SK-N-MC (cell line): ENCODE results near the gene ZNF365.
"Not testable (repeated sequence)": the region's sequence is repeated elsewhere in the genome, so short reads cannot be mapped to it uniquely, and the experiment has no call there.

Source experiments
- DNase-seq: peaks from one replicate; pipeline ENCODE4 v3.0.0-alpha.2; 2011; ENCODE audit warnings: low read depth, low spot score
- H3K27ac ChIP-seq: fragments of 200-600 bp; sonication (generic); 2 replicates; pipeline ENCODE4 v1.5.1; 2016; ENCODE audit warnings: mixed run types
- H3K36me3 ChIP-seq: fragments of 200-600 bp; sonication (generic); 2 replicates; pipeline ENCODE4 v1.6.1; 2017; ENCODE audit warnings: antibody characterized with exemption, low read length, mixed read lengths; ENCODE audit not compliant: insufficient read depth
- H3K4me3 ChIP-seq: fragments of 200-600 bp; sonication (generic); 2 replicates; pipeline ENCODE4 v1.5.1; 2016
- H3K9ac ChIP-seq: fragments of 200-600 bp; sonication (generic); 2 replicates; pipeline ENCODE4 v1.8.0; 2017; ENCODE audit warnings: mixed run types, mixed read lengths; ENCODE audit not compliant: insufficient read length
- H3K9me3 ChIP-seq: fragments of 200-600 bp; sonication (generic); 2 replicates; pipeline ENCODE4 v1.6.1; 2017; ENCODE audit warnings: low read depth, mild to moderate bottlenecking, antibody characterized with exemption, low read length, moderate library complexity, mixed read lengths
- EZH2 ChIP-seq: fragments of 200-600 bp; sonication (generic); IDR thresholded peaks from one replicate; pipeline ENCODE4 v1.6.1; 2017; ENCODE audit warnings: antibody characterized with exemption
- FOXP2 ChIP-seq: optimal IDR thresholded peaks from 2 replicates; pipeline ENCODE3; 2011; ENCODE audit warnings: mild to moderate bottlenecking, moderate library complexity; ENCODE audit not compliant: insufficient read depth; ENCODE audit errors: extremely low read length, control extremely low read depth
- POLR2AphosphoS5 ChIP-seq: IDR thresholded peaks from 2 replicates; pipeline ENCODE4 v1.6.1; 2012; ENCODE audit warnings: mild to moderate bottlenecking, low read depth, low read length, borderline replicate concordance

Gene ZNF365

GRCh38 chr10:62336404-62336803, 37.8 kb upstream of the ZNF365 start:
- Histone ChIP-seq H3K36me3 (no peaks in the 10 kb centered on the region), H3K9ac (no peak overlapping the region), H3K4me3 (no peak overlapping the region), H3K27ac (no peak overlapping the region), H3K9me3 (no peaks in the 10 kb centered on the region)
- DNase-seq = no peak
- TF ChIP-seq EZH2 (no peak), POLR2AphosphoS5 (no peak), FOXP2 (no peak)

DNA sequence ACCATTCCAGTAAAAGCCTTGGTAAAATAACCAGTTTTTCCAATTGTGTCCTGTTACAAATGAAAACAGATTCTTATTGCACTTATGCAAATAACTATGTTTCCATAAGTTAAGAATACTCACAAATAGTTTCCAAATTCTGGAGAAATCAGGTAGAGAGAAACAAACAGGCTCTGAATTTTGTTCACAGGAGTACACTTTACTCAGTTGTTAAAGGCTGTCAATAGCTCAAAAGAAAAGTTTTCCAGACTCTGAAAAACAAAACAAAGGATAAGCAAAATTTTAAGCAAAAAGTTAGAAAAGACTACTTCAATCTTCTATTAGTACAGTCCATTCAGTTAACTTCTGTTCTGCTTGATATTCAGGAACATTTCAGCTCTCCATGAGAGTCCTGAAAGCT, 32.8 kb upstream of the ZNF365 start:
- TF ChIP-seq POLR2AphosphoS5 (no peak), EZH2 (no peak), FOXP2 (no peak)
- Histone ChIP-seq H3K27ac (no peak overlapping the region), H3K36me3 (no peaks in the 10 kb centered on the region), H3K9me3 (no peaks in the 10 kb centered on the region), H3K4me3 (no peak overlapping the region), H3K9ac (no peak overlapping the region)
- DNase-seq = no peak

GRCh38 chr10:62343000-62343399, 31.2 kb upstream of the ZNF365 start:
- no peaks in the 10 kb centered on the region for H3K9me3 ChIP-seq
- TF ChIP-seq FOXP2 = no peak
- TF ChIP-seq EZH2 = no peak
- no peak for TF ChIP-seq POLR2AphosphoS5
- H3K4me3 ChIP-seq = no peak overlapping the region
- no peak overlapping the region for H3K9ac ChIP-seq
- H3K36me3 ChIP-seq = no peaks in the 10 kb centered on the region
- H3K27ac ChIP-seq = no peak overlapping the region
- no peak for DNase-seq

GRCh38 chr10:62348029-62348428, 26.1 kb upstream of the ZNF365 start:
- DNase-seq = no peak
- Histone ChIP-seq H3K9ac (no peak overlapping the region), H3K36me3 (no peaks in the 10 kb centered on the region), H3K9me3 (no peaks in the 10 kb centered on the region), H3K27ac (no peak overlapping the region), H3K4me3 (no peak overlapping the region)
- TF ChIP-seq POLR2AphosphoS5 (no peak), FOXP2 (no peak), EZH2 (no peak)

DNA sequence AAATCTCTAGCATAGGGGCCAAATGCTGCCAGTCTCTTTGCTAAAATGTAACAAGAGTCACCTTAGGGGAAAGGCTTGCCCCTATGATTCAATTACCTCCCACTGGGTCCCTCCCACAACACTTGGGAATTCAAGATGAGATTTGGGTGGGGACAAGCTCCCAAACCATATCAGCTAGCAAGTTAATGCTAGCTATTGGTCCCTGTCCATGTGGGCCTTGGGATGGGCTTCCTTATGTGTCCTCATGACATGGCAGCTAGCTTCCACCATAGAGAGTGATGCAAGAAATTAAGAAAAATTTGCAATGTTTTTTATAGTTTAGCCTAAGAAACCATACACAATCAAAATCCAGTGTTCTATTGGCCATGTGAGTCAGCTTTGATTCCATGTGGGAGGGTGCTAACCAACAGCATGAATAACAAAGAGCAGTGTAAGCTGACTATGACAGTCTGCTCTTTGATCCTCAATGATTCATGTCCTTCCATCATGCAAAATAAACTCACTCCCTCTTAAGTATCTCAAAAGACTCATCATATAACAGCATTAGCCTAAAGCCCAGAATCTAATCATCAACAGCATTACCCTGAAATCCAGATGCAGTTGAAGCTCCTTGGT, 21.7 kb upstream of the ZNF365 start:
- no peak for DNase-seq
- Histone ChIP-seq H3K9me3 (no peaks in the 10 kb centered on the region), H3K36me3 (no peaks in the 10 kb centered on the region), H3K27ac (no peak overlapping the region), H3K9ac (no peak overlapping the region), H3K4me3 (no peak overlapping the region)
- TF ChIP-seq EZH2 = no peak

DNA sequence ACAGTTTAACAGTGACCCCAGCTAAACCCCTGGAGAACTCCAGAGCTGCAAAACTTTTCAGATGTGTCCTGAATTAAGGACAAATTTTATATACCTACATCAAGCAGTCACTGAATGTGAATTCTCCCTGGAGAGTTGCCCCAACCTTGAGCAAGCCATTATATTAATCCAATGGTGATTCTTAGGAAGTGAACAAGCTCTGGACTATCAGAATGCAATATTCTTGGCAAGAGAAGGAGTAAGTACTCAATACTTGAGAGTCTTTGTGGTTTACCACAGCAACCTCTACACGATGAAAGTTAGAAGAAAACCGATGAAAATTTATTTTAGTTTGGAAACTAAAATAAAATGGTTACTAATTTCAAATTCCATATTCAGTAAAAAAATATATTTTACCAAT, 19.3 kb upstream of the ZNF365 start:
- no peak overlapping the region for H3K9ac ChIP-seq
- H3K36me3 ChIP-seq = no peaks in the 10 kb centered on the region
- TF ChIP-seq EZH2 (no peak), POLR2AphosphoS5 (no peak), FOXP2 (no peak)
- H3K9me3 ChIP-seq = no peaks in the 10 kb centered on the region
- no peak overlapping the region for H3K27ac ChIP-seq
- H3K4me3 ChIP-seq = no peak overlapping the region
- no peak for DNase-seq

- no peak overlapping the region for H3K27ac ChIP-seq
- no peaks in the 10 kb centered on the region for H3K36me3 ChIP-seq
- no peak for DNase-seq
- H3K4me3 ChIP-seq = no peak overlapping the region
- no peak for TF ChIP-seq FOXP2
- TF ChIP-seq POLR2AphosphoS5 = no peak
- no peak for TF ChIP-seq EZH2
- H3K9me3 ChIP-seq = no peaks in the 10 kb centered on the region
- no peak overlapping the region for H3K9ac ChIP-seq
Measured at GRCh38 chr10:62356447-62356846, 17.7 kb upstream of the ZNF365 start.

DNA sequence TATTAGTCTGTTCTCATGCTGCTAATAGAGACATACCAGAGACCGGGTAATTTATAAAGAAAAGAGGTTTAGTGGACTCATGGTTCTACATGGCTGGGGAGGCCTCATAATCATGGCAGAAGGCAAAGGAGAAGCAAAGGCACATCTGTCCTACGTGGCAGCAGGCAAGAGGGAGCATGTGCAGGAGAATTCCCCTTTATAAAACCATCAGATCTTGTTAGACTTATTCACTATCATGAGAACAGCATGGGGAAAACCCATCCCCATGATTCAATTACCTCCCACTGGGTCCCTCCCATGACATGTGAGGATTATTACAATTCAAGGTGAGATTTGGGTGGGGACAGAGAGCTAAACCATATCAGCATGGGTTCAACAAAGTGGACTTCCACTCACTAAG, 16.0 kb upstream of the ZNF365 start:
- not testable (repeated sequence) for H3K36me3 ChIP-seq, H3K9me3 ChIP-seq, H3K4me3 ChIP-seq, DNase-seq, H3K9ac ChIP-seq, H3K27ac ChIP-seq

DNA sequence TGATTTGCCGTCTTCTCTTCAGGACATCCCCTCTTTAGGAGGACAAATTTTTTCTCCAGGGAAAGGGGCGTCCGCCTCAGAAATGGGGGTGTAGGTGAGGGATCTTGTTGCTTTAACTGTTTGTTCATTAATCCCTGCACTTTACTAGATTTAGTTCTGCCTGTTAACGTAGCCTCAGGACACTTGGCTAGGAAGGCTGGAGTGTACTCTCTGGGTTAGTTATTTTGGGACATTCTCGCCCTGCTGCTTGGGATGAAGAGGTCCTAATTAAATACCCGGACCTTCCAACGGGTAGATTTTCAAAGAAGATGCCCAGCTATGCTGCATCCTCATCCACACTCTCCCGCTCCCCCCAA, 552 bp upstream of the ZNF365 start:
- H3K4me3 ChIP-seq = peak overlapping the region; percentile 61
- no peaks in the 10 kb centered on the region for H3K36me3 ChIP-seq
- DNase-seq = no peak
- H3K9me3 ChIP-seq = no peaks in the 10 kb centered on the region
- TF ChIP-seq FOXP2 = no peak
- TF ChIP-seq POLR2AphosphoS5 = no peak
- no peak for TF ChIP-seq EZH2
- H3K27ac ChIP-seq = no peak overlapping the region
- H3K9ac ChIP-seq = no peak overlapping the region
